HG03280 (cell line): ENCODE measurements around the gene HECTD3.
"Not testable (repeated sequence)": the region's sequence is repeated elsewhere in the genome, so short reads cannot be mapped to it uniquely, and the experiment has no call there.

Experiments
- ATAC-seq: cut with Tn5 transposase; IDR thresholded peaks from one replicate; pipeline ENCODE4 v1.9.1; 2021; ENCODE audit warnings: mild to moderate bottlenecking, moderate library complexity; ENCODE audit not compliant: unreplicated experiment

HECTD3 gene

DNA sequence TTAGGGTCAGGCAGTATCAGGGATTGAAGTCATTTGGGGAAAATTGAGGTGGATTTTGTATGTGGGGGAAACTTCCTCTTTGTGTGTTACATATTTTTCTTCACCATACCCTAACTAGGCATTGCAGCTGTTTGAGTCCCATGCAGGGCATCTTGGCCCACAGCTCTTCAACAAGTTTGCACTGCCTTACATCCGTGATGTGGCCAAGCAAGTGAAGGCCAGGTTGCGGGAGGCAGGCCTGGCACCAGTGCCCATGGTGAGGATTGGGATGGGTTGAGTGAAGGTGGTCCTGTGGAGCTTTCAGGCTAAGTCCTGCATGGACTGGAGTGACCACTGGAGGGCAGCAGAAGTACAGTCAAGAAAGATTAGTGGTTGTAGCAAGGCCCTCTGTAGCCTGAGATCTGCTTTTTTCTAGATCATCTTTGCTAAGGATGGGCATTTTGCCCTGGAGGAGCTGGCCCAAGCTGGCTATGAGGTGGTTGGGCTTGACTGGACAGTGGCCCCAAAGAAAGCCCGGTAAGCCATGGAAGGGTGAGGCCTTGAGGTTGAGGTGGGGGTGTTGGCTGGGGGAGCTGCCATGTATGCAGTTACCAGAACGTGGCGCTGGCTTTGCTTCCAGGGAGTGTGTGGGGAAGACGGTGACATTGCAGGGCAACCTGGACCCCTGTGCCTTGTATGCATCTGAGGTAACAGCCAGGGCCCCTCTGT is 3.4 kb upstream of the HECTD3 start:
- ATAC-seq: no peak

DNA sequence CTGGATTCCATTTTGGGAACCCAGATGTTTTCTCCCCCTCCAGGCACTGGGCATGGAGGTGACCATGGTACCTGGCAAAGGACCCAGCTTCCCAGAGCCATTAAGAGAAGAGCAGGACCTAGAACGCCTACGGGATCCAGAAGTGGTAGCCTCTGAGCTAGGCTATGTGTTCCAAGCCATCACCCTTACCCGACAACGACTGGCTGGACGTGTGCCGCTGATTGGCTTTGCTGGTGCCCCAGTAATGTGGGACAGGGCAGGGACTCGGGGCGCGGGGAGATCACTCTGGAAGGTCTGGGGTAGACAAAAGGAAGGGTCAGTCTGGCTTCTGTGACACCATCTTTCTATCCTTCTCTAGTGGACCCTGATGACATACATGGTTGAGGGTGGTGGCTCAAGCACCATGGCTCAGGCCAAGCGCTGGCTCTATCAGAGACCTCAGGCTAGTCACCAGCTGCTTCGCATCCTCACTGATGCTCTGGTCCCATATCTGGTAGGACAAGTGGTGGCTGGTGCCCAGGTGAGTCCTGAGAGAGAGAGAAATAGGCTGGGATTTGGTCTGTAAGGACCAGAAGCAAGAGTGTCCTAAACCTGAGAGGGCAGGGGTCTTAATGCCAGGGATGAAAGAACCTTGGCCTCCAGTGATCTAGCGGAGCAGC is 2.6 kb upstream of the HECTD3 start:
- ATAC-seq: no peak

- no peak for ATAC-seq
These were observed 1.6 kb upstream of the HECTD3 start for GRCh38 chr1:45012639-45013278.

DNA sequence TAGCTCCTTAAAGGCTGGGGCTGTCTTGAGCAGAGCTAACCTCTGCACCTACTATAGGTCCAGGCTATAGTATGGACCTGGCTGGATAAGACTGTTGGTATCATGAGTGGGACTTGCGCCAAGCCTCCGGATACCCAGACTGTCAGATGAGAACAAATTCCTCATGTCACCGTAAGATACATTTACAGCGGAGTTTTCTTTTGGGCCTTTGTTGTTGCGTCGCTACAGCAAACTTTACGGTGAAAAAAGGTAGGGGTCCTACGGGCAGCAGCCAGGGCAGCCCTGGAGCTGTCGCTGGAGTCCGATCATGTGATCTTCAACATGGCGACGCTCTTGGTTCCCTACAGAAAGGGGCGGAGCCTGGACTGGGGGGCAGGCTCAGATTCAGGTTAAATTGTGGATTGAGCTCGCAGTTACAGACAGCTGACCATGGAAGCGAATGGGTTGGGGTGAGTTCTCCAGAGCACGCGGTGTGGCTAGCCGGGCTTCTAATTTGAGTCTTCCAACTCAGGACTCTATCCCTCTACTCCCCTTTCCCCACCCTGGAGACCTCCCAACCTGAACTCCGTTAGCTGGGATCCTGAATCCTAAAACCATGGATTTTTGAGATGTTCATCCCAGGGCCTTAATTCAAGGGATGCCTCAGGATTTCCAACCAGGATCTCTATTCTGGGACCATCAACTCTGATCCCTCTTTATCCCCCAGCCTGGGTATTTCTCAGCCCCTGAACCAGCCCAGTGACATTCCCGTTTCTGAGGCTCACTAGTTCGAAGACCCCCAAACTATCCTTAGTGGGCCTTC is 914 bp upstream of the HECTD3 start, which contains the start of gene UROD:
UROD (plus strand) TSS at position 418 of the 802 bp plus-strand sequence; CDS start at position 430, 12 bp downstream.
- ATAC-seq: peak; percentile 76

DNA sequence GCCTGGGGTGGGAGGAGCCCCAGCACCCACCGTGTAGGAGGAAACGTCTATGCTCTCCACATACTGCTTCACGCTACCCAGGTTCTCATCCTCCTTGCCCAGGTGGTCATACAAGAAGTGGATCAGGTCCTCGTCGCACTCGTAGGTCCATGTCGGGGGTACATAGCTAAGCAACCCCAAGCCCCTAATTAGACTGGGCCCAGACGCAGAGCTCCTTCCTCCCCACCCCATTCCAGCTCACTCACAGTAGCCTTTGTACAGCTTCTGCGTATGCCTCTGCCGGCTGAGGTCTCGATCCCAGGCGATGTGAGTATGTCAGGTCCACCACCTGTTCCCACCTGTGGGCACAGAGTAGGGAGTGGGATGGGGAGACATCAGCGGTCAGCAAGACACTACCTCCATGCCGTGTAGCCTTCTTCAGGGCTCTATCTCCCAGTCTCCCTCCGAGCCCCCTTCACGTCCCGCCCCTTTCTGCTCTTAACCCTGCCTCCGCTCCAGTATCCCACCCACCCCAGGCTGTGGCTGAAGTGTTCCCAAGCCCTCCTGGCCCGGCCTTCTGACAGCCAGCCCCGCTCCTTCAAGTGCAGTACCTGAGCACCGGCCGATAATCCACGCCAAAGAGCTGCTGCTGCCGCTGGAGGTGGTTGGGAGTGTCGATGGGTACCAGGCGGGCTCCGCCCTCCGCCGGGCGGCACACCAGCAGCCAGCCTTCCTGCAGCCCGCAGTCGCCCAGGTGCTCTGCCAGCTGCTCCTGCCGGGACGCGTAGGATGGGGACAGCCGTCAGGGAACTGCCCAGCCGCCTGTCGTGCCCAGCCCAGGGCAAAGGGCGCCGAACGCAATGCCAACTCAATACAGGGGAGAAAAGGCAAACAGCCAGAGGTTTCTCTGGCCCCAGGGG is 919 bp downstream of the HECTD3 start:
- ATAC-seq: no peak

DNA sequence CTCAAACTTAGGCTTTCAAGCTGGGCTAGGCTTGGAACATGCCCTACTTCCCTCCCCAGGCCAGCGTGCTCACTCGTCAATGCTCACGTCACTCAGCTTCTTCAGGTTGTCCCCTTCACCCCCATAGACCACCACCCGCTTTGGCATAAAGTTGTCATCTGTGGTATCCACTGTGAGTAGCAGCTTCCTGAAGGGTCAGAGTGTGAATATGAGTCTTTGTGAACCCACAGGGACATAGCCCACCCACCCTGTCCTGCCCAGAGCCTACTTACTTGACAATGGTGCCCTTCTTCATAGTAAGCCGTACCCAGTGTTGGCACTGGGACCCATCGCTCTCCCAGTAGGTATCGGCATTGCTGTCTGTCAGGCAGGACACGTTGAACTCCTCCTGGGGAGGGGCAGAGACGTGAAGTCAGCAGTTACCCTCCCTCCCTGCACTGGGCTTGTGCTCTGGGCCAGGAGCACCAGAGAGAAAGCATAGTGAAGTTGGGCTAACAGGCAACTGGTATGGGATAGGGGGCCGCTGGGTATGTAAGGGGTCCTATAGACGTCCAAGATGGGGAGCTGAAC is 1.7 kb downstream of the HECTD3 start:
- no peak for ATAC-seq

- no peak for ATAC-seq
These were observed 2.6 kb downstream of the HECTD3 start for GRCh38 chr1:45008516-45008915.

GRCh38 chr1:45008076-45008475 is 3.0 kb downstream of the HECTD3 start:
- no peak for ATAC-seq

DNA sequence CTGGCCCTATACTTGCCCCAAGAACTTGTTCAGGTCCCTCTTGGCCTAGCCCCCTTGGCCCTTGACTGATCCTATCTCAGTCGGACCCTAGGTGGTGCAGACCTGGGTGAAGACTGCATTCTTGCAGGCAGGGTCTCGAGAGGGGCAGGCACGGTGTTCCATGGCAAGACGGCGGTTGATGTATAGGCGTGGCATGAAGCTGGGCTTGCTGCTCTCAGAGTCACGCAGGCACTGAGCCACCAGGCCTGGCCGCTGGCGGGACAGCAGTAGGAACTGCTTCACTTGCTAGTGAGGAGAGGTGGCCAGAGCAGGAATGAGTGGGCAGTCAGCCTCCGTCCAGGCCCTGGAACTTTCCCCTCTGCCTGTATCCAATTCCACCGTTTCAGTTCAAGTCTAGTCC is 3.8 kb downstream of the HECTD3 start:
- ATAC-seq: no peak

- no peak for ATAC-seq
These were observed 5.4 kb downstream of the HECTD3 start for GRCh38 chr1:45005761-45006160.

GRCh38 chr1:45004281-45004920 is 6.7 kb downstream of the HECTD3 start:
- ATAC-seq: no peak

GRCh38 chr1:45003741-45004140 is 7.4 kb downstream of the HECTD3 start:
- no peak for ATAC-seq

DNA sequence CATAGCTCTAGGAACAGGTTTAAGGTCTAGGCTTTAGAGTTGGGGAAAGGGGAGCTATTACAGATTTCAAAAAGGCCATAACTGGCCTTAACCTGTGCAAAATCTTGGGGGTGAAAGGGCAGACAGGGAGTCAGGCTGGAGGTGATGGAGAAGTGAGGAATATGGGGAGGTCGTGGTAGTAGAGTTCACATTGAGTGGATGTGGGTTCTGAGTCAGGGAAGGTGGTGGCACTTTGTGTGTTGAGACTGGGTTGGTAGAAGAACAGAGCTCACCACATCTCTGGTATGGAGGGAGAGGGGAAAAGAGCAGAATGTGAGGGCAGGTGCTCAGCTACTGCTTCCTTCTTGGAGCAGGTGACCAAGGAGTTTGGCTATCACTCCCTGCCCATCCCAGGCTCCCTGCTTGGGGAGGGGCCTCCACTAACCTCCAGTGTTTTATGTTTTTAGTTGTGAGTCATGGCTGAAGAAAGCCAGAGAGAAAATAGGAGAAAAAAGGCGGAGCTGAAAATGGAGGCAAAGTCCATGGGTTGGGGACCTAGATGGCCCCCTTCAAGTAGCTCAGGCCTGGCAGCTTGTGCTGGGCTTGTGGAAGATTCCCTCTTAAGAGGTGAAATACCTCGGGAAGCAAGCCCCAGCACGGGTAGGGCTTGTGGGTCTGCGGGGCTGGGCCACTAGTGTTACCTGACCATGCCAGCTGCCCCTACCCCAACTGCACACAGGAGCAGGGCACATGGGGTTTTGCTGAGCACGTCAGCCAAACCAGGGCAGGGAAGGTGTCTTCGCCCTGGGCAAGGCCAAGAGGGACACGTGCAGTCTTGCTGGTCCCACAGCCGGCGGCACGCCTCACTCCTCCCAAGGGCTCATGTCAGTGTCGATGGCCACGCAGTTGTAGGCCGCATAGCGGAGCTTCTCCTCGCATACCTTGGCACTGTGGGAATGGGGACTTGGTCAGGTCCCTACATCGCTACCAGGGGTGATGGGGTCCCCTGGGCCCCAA is 8.2 kb downstream of the HECTD3 start:
- ATAC-seq: no peak

GRCh38 chr1:45001576-45001975 is 9.5 kb downstream of the HECTD3 start:
- not testable (repeated sequence) for ATAC-seq

GRCh38 chr1:45001011-45001481 is 10.1 kb downstream of the HECTD3 start:
- no peak for ATAC-seq

DNA sequence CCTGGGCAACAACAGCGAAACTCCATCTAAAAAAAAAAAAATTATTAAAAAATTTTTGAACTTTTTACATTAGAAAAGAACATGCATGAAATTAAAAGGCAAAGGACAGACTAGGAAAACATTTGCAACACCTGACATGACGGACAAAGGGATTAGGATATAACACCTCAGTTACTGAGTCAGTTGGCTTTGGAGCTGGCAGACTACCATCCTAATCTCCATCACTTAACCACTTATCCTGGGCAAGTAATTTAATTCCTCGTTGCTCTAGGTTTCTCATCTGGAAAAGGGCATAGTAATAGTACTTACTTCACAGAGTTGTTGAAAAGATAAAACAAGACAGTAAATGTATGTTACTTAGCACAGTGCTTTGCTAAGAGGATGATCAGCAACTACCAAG is 11.9 kb downstream of the HECTD3 start:
- no peak for ATAC-seq

DNA sequence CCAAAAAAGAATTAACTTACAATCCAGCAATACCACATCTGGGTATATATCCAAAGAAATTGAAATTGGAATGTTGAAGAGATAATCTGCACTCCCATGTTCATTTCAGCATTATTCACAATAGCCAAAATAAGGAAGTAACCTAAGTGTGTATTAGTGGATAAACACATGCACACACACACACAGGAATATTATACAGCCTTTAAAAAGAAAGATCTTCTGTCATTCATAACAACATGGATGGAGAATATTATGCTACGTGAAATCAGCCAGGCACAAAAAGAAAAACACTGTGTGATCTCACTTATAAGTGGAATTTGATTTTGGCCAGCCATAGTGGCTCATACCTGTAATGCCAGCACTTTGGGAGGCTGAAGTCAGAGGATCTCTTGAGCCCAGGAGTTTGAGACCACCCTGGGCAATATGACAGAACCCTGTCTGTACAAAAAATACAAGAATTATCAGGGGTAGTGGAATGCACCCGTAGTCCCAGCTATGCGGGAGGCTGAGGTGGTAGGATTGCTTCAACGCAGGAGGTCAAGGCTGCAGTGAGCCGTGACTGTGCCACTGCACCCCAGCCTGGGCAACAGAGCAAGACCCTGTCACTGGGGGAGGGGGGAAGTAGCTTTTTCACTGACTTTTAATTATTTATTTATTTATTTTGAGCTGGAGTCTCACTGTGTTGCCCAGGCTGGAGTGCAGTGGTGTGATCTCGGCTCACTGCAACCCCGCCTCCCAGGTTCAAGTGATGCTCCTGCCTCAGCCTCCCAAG is 15.5 kb downstream of the HECTD3 start:
- ATAC-seq: no peak
